WTC11 (cell line): ENCODE results near the gene PSD. TPM values are rescaled to one million over a fixed set of nuclear protein-coding genes. Genes with fewer than 3 reads are reported as not detected.
A peak's percentile ranks its signal among the peaks of the same experiment; 100 is the strongest.

Experiments
- ATAC-seq: fragments of 200-7000 bp; cut with Tn5 transposase; 2 replicates; pipeline ENCODE4 v1.10.0; 2021; ENCODE audit warnings: mild to moderate bottlenecking, moderate library complexity
- CTCF ChIA-PET: fragments of 300-600 bp; sonication (Branson Sonifier 250); formaldehyde crosslinking; loops from one replicate; lab custom pipeline; 2021; ENCODE audit warnings: antibody characterized with exemption; lab: Charles Lee
- POLR2A ChIA-PET: fragments of 350-600 bp; sonication (Branson Sonifier 250); formaldehyde crosslinking; loops from one replicate; lab custom pipeline; 2021; ENCODE audit warnings: antibody characterized with exemption; lab: Charles Lee
- DNase-seq: peaks from one replicate; pipeline ENCODE4 v3.0.0; 2021; ENCODE audit warnings: low spot score
- H3K27ac Mint-ChIP-seq: 2 replicates; pipeline ENCODE4 v1.8.0; 2021; ENCODE audit warnings: mixed read lengths
- H3K27me3 Mint-ChIP-seq: 2 replicates; pipeline ENCODE4 v1.8.0; 2021; ENCODE audit warnings: low read depth, mild to moderate bottlenecking, moderate library complexity, mixed read lengths
- H3K36me3 Mint-ChIP-seq: 2 replicates; pipeline ENCODE4 v1.8.0; 2021; ENCODE audit warnings: mixed read lengths
- H3K4me1 Mint-ChIP-seq: 2 replicates; pipeline ENCODE4 v1.8.0; 2022; ENCODE audit warnings: mixed read lengths
- H3K4me3 Mint-ChIP-seq: 2 replicates; pipeline ENCODE4 v1.8.0; 2021; ENCODE audit warnings: mild to moderate bottlenecking, moderate library complexity, mixed read lengths
- H3K9me3 Mint-ChIP-seq: 2 replicates; pipeline ENCODE4 v1.8.0; 2021; ENCODE audit warnings: mixed read lengths
- FOXP1 ChIP-seq: sonication (generic); formaldehyde crosslinking; IDR thresholded peaks from 2 replicates; pipeline ENCODE4 v1.8.0; 2022; ENCODE audit warnings: missing genetic modification reagents, mild to moderate bottlenecking, moderate library complexity, borderline replicate concordance
- GABPB1 ChIP-seq: sonication (generic); formaldehyde crosslinking; IDR thresholded peaks from 2 replicates; pipeline ENCODE4 v1.8.1; 2023; ENCODE audit warnings: mild to moderate bottlenecking, missing genetic modification reagents
- JUN ChIP-seq: sonication (generic); formaldehyde crosslinking; IDR thresholded peaks from 2 replicates; pipeline ENCODE4 v1.8.0; 2023; ENCODE audit warnings: mild to moderate bottlenecking, missing genetic modification reagents
- MLX ChIP-seq: sonication (generic); formaldehyde crosslinking; IDR thresholded peaks from 2 replicates; pipeline ENCODE4 v1.8.1; 2023; ENCODE audit warnings: mild to moderate bottlenecking, missing genetic modification reagents, moderate library complexity
- MXD4 ChIP-seq: fragments of 250-450 bp; sonication (Bioruptor Pico); IDR thresholded peaks from 2 replicates; pipeline ENCODE4 v1.8.0; 2021; ENCODE audit warnings: mild to moderate bottlenecking, moderate library complexity, borderline replicate concordance
- PRDM15 ChIP-seq: sonication (generic); formaldehyde crosslinking; IDR thresholded peaks from 2 replicates; pipeline ENCODE4 v1.8.0; 2022; ENCODE audit warnings: missing genetic modification reagents
- RORB ChIP-seq: fragments of 250-450 bp; sonication (Bioruptor Pico); IDR thresholded peaks from 2 replicates; pipeline ENCODE4 v1.9.0; 2021; ENCODE audit warnings: mild to moderate bottlenecking
- TCF7 ChIP-seq: sonication (generic); formaldehyde crosslinking; IDR thresholded peaks from 2 replicates; pipeline ENCODE4 v1.8.0; 2022; ENCODE audit warnings: mild to moderate bottlenecking, low read depth, missing genetic modification reagents, moderate library complexity
- TEAD1 ChIP-seq: sonication (generic); formaldehyde crosslinking; IDR thresholded peaks from 2 replicates; pipeline ENCODE4 v1.8.0; 2022; ENCODE audit warnings: mild to moderate bottlenecking, missing genetic modification reagents
- TEAD4 ChIP-seq: sonication (generic); formaldehyde crosslinking; IDR thresholded peaks from 2 replicates; pipeline ENCODE4 v1.8.0; 2022; ENCODE audit warnings: mild to moderate bottlenecking, missing genetic modification reagents
- ZBTB43 ChIP-seq: sonication (generic); formaldehyde crosslinking; IDR thresholded peaks from 2 replicates; pipeline ENCODE4 v1.8.1; 2023; ENCODE audit warnings: mild to moderate bottlenecking, missing genetic modification reagents
- ZNF423 ChIP-seq: fragments of 250-450 bp; sonication (Bioruptor Pico); IDR thresholded peaks from 2 replicates; pipeline ENCODE4 v2.1.2; 2022; ENCODE audit warnings: mild to moderate bottlenecking, moderate library complexity
- total RNA-seq: library from RNA; stranded (reverse); gene quantifications from 3 replicates; pipeline ENCODE4 v1.2.3, GENCODE V29; 2021
- TF ChIP-seq, protein P1 (sequence below): fragments of 200-600 bp; IDR thresholded peaks from 2 replicates; pipeline ENCODE4 v1.8.0; 2022; ENCODE audit warnings: antibody characterized with exemption
- TF ChIP-seq, protein P2 (sequence below): sonication (generic); formaldehyde crosslinking; IDR thresholded peaks from 2 replicates; pipeline ENCODE4 v1.8.1; 2023; ENCODE audit warnings: mild to moderate bottlenecking, missing genetic modification reagents
- TF ChIP-seq, protein P3 (sequence below): sonication (generic); formaldehyde crosslinking; IDR thresholded peaks from 2 replicates; pipeline ENCODE4 v1.8.0; 2023; ENCODE audit warnings: mild to moderate bottlenecking, missing genetic modification reagents
- TF ChIP-seq, protein P4 (sequence below): sonication (generic); formaldehyde crosslinking; conservative IDR thresholded peaks from 2 replicates; pipeline ENCODE4 v1.8.1; 2022; ENCODE audit warnings: mild to moderate bottlenecking, missing genetic modification reagents
- TF ChIP-seq, protein P5 (sequence below): sonication (generic); formaldehyde crosslinking; IDR thresholded peaks from 2 replicates; pipeline ENCODE4 v1.8.0; 2023; ENCODE audit warnings: missing genetic modification reagents

PSD gene
- total RNA-seq, 1 experiment from 2014 or later = 12.5 TPM

- POLR2A ChIA-PET = interaction anchor here (1.2 to 3.2 kb wide), 3 partner anchors 27 to 234 kb away, joined by 3 to 12 read pairs (median 6); partner anchors contain the start of genes C10orf95 and FBXL15
- Mint-ChIP-seq H3K27ac (peak overlapping the region; percentile 12; the same call in 1 of the 2 replicates), H3K36me3 (no peaks in the 10 kb centered on the region; the same call in 1 of the 2 replicates), H3K4me1 (peaks cover 18% of the 10 kb centered on the region), H3K4me3 (peak overlapping the region; percentile 75), H3K9me3 (no peaks in the 10 kb centered on the region), H3K27me3 (peaks cover 41% of the 10 kb centered on the region)
- ATAC-seq (peak; percentile 81), DNase-seq (peak; percentile 93)
- CTCF ChIA-PET = interaction anchor here (0.6 to 9.1 kb wide), 17 partner anchors 10 to 321 kb away, joined by 3 to 115 read pairs (median 7); partner anchors contain the start of genes C10orf95, ELOVL3, FBXL15 and PSD
- no peak for TF ChIP-seq TEAD4 (CRISPR knock-in tag)
- TF ChIP-seq ZBTB43 (CRISPR knock-in tag) = 0 out of 2 replicates have a peak, but pooled peaks have one; percentile 25
- peak; percentile 3; the same call in 1 of the 2 replicates for TF ChIP-seq ZNF423
- no peak for TF ChIP-seq TCF7 (CRISPR knock-in tag)
- TF ChIP-seq, protein P1, sequence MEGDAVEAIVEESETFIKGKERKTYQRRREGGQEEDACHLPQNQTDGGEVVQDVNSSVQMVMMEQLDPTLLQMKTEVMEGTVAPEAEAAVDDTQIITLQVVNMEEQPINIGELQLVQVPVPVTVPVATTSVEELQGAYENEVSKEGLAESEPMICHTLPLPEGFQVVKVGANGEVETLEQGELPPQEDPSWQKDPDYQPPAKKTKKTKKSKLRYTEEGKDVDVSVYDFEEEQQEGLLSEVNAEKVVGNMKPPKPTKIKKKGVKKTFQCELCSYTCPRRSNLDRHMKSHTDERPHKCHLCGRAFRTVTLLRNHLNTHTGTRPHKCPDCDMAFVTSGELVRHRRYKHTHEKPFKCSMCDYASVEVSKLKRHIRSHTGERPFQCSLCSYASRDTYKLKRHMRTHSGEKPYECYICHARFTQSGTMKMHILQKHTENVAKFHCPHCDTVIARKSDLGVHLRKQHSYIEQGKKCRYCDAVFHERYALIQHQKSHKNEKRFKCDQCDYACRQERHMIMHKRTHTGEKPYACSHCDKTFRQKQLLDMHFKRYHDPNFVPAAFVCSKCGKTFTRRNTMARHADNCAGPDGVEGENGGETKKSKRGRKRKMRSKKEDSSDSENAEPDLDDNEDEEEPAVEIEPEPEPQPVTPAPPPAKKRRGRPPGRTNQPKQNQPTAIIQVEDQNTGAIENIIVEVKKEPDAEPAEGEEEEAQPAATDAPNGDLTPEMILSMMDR = no peak; the same call in none of the 2 replicates
- TF ChIP-seq JUN (CRISPR knock-in tag) = no peak
- TF ChIP-seq MLX (CRISPR knock-in tag) = no peak
- TF ChIP-seq, protein P2, sequence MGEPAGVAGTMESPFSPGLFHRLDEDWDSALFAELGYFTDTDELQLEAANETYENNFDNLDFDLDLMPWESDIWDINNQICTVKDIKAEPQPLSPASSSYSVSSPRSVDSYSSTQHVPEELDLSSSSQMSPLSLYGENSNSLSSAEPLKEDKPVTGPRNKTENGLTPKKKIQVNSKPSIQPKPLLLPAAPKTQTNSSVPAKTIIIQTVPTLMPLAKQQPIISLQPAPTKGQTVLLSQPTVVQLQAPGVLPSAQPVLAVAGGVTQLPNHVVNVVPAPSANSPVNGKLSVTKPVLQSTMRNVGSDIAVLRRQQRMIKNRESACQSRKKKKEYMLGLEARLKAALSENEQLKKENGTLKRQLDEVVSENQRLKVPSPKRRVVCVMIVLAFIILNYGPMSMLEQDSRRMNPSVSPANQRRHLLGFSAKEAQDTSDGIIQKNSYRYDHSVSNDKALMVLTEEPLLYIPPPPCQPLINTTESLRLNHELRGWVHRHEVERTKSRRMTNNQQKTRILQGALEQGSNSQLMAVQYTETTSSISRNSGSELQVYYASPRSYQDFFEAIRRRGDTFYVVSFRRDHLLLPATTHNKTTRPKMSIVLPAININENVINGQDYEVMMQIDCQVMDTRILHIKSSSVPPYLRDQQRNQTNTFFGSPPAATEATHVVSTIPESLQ (CRISPR knock-in tag) = no peak
- TF ChIP-seq, protein P3, sequence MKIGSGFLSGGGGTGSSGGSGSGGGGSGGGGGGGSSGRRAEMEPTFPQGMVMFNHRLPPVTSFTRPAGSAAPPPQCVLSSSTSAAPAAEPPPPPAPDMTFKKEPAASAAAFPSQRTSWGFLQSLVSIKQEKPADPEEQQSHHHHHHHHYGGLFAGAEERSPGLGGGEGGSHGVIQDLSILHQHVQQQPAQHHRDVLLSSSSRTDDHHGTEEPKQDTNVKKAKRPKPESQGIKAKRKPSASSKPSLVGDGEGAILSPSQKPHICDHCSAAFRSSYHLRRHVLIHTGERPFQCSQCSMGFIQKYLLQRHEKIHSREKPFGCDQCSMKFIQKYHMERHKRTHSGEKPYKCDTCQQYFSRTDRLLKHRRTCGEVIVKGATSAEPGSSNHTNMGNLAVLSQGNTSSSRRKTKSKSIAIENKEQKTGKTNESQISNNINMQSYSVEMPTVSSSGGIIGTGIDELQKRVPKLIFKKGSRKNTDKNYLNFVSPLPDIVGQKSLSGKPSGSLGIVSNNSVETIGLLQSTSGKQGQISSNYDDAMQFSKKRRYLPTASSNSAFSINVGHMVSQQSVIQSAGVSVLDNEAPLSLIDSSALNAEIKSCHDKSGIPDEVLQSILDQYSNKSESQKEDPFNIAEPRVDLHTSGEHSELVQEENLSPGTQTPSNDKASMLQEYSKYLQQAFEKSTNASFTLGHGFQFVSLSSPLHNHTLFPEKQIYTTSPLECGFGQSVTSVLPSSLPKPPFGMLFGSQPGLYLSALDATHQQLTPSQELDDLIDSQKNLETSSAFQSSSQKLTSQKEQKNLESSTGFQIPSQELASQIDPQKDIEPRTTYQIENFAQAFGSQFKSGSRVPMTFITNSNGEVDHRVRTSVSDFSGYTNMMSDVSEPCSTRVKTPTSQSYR = no peak
- TF ChIP-seq, protein P4, sequence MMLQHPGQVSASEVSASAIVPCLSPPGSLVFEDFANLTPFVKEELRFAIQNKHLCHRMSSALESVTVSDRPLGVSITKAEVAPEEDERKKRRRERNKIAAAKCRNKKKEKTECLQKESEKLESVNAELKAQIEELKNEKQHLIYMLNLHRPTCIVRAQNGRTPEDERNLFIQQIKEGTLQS (CRISPR knock-in tag) = no peak
- TF ChIP-seq PRDM15 = no peak
- 0 out of 2 replicates have a peak, but pooled peaks have one; percentile 13 for TF ChIP-seq GABPB1 (CRISPR knock-in tag)
- no peak for TF ChIP-seq TEAD1 (CRISPR knock-in tag)
- no peak for TF ChIP-seq FOXP1
- TF ChIP-seq, protein P5, sequence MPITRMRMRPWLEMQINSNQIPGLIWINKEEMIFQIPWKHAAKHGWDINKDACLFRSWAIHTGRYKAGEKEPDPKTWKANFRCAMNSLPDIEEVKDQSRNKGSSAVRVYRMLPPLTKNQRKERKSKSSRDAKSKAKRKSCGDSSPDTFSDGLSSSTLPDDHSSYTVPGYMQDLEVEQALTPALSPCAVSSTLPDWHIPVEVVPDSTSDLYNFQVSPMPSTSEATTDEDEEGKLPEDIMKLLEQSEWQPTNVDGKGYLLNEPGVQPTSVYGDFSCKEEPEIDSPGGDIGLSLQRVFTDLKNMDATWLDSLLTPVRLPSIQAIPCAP (CRISPR knock-in tag) = no peak
- TF ChIP-seq RORB = no peak
- TF ChIP-seq MXD4 (CRISPR knock-in tag) = no peak
Observed at GRCh38 chr10:102394079-102394800, 24.3 kb downstream of the PSD start.
